Upper lobe of left lung (tissue), 6 donors: ENCODE results near the gene TBXT. TPM values are rescaled to one million over a fixed set of nuclear protein-coding genes. Genes with fewer than 3 reads are reported as not detected.
"Not testable (repeated sequence)": the region's sequence is repeated elsewhere in the genome, so short reads cannot be mapped to it uniquely, and the experiment has no call there.

Source experiments
- ATAC-seq, 2 donors: fragments of 200-7000 bp; cut with Tn5 transposase; one replicate each; pipeline ENCODE4 v1.9.1; 2022; ENCODE audit warnings: mild to moderate bottlenecking in 2 of 2, moderate library complexity in 2 of 2; ENCODE audit not compliant: low FRiP score in 2 of 2
- DNase-seq, 2 donors: peaks; one replicate each; pipeline ENCODE4 v3.0.0-alpha.2; 2019 to 2020
- H3K27ac ChIP-seq, 4 donors: fragments of 200-600 bp; sonication (generic); one replicate each; pipeline ENCODE4 v1.5.1; 2016 to 2019
- H3K27me3 ChIP-seq, 4 donors: fragments of 200-600 bp; sonication (generic); one replicate each; pipeline ENCODE4 v1.5.1; 2017 to 2019
- H3K36me3 ChIP-seq, 4 donors: fragments of 200-600 bp; sonication (generic); one replicate each; pipeline ENCODE4 v1.5.1; 2016 to 2019
- H3K4me1 ChIP-seq, 4 donors: fragments of 200-600 bp; sonication (generic); one replicate each; pipeline ENCODE4 v1.5.1; 2018 to 2019
- H3K4me3 ChIP-seq, 4 donors: fragments of 200-600 bp; sonication (generic); one replicate each; pipeline ENCODE4 v1.5.1; 2017 to 2019; ENCODE audit warnings: mild to moderate bottlenecking in 2 of 4, moderate library complexity in 1 of 4
- H3K9me3 ChIP-seq, 4 donors: fragments of 200-600 bp; sonication (generic); one replicate each; pipeline ENCODE4 v1.5.1; 2018 to 2019
- CTCF ChIP-seq, 6 experiments: fragments of 450-650 bp in 4 of 6; fragments of 200-600 bp in 2 of 6; sonication (generic) in 2 of 6; IDR thresholded peaks; one replicate each; pipeline ENCODE4 v1.5.1; 2016 to 2019; ENCODE audit warnings: antibody characterized with exemption in 6 of 6
- EP300 ChIP-seq, 4 donors: sonication (generic); formaldehyde crosslinking; IDR thresholded peaks; one replicate each; pipeline ENCODE4 v1.5.1; 2017; ENCODE audit warnings: antibody characterized with exemption in 4 of 4, control low read depth in 2 of 4
- POLR2A ChIP-seq, 4 donors: fragments of 450-650 bp; IDR thresholded peaks; one replicate each; pipeline ENCODE4 v1.5.1; 2016 to 2017; ENCODE audit warnings: antibody characterized with exemption in 4 of 4, mild to moderate bottlenecking in 2 of 4
- POLR2AphosphoS5 ChIP-seq, 2 donors: sonication (generic); formaldehyde crosslinking; IDR thresholded peaks; one replicate each; pipeline ENCODE4 v1.5.1; 2017; ENCODE audit warnings: antibody characterized with exemption in 2 of 2
- WGBS, 2 donors: methylation state at CpG; one replicate each; pipeline ENCODE4 v1.1.5; 2017 to 2018; 5-methylcytosine and 5-hydroxymethylcytosine counted together
- total RNA-seq, 6 donors: library from RNA; depleted of rRNA in 4 of 6; stranded (reverse); fragments of >200 nt in 4 of 6; gene quantifications; one replicate each; pipeline versions ENCODE4 v1.1.0 to v1.2.1, GENCODE V29; 2016 to 2021
- donor health status: DM: no; HTN: no; CAD: no; lungs with moderate emphysema.
- donor health status: DM: no; HTN: yes; CAD: no; lungs with severe emphysema.

TBXT gene
- total RNA-seq, 6 donors from 2014 or later: 0.13 TPM; not detected in 5

GRCh38 chr6:166152660-166153059 is 15.0 kb downstream of the TBXT start:
- no peaks in the 10 kb centered on the region for H3K36me3 ChIP-seq
- no peak for ATAC-seq
- TF ChIP-seq CTCF (IDR thresholded peaks at IDR 0.05): no peak
- TF ChIP-seq POLR2A (IDR thresholded peaks at IDR 0.05): no peak
- no peak for TF ChIP-seq POLR2AphosphoS5 (IDR thresholded peaks at IDR 0.05)
- TF ChIP-seq EP300 (IDR thresholded peaks at IDR 0.05): no peak
- no peak overlapping the region for H3K27ac ChIP-seq
- H3K9me3 ChIP-seq: peaks cover 0 to 14% (median 12%) of the 10 kb centered on the region in 4 donors
- no peaks in the 10 kb centered on the region for H3K27me3 ChIP-seq
- no peak overlapping the region for H3K4me3 ChIP-seq
- H3K4me1 ChIP-seq: no peaks in the 10 kb centered on the region
- DNase-seq: no peak
- WGBS, 2 donors: 77 to 83% methylated on average over 3 of the region's 3 CpGs

GRCh38 chr6:166151798-166152197 is 15.9 kb downstream of the TBXT start:
- H3K4me1 ChIP-seq: no peaks in the 10 kb centered on the region
- no peak for ATAC-seq
- WGBS, 2 donors: 63 to 76% methylated on average over 1 of the region's 1 CpG

GRCh38 chr6:166145751-166146150 is 21.9 kb downstream of the TBXT start:
- no peak overlapping the region for H3K27ac ChIP-seq
- TF ChIP-seq EP300 (IDR thresholded peaks at IDR 0.05) (no peak), POLR2A (IDR thresholded peaks at IDR 0.05) (no peak), POLR2AphosphoS5 (IDR thresholded peaks at IDR 0.05) (no peak), CTCF (IDR thresholded peaks at IDR 0.05) (no peak)
- no peak overlapping the region for H3K4me3 ChIP-seq
- ATAC-seq (no peak), DNase-seq (no peak)
- peaks cover 0 to 10% (median 7%) of the 10 kb centered on the region in 4 donors for H3K9me3 ChIP-seq
- WGBS, 2 donors: 85 to 91% methylated on average over 5 of the region's 5 CpGs
- H3K27me3 ChIP-seq: no peaks in the 10 kb centered on the region
- H3K4me1 ChIP-seq: no peaks in the 10 kb centered on the region
- H3K36me3 ChIP-seq: no peaks in the 10 kb centered on the region

More at GRCh38 chr6:166151798-166152197, 15.9 kb downstream of the TBXT start:
- TF ChIP-seq EP300 (IDR thresholded peaks at IDR 0.05) (no peak), POLR2AphosphoS5 (IDR thresholded peaks at IDR 0.05) (no peak), POLR2A (IDR thresholded peaks at IDR 0.05) (no peak)
- H3K27ac ChIP-seq: no peak overlapping the region
- H3K9me3 ChIP-seq: peaks cover 0 to 14% (median 12%) of the 10 kb centered on the region in 4 donors
- no peak overlapping the region for H3K4me3 ChIP-seq
- DNase-seq: no peak
- no peaks in the 10 kb centered on the region for H3K27me3 ChIP-seq
- no peaks in the 10 kb centered on the region for H3K36me3 ChIP-seq

- no peak for ATAC-seq
- no peak for TF ChIP-seq POLR2A (IDR thresholded peaks at IDR 0.05)
- no peak for TF ChIP-seq EP300 (IDR thresholded peaks at IDR 0.05)
- no peak for TF ChIP-seq CTCF (IDR thresholded peaks at IDR 0.05)
- no peak for TF ChIP-seq POLR2AphosphoS5 (IDR thresholded peaks at IDR 0.05)
- no peak for DNase-seq
- no peaks in the 10 kb centered on the region for H3K36me3 ChIP-seq
- no peak overlapping the region for H3K27ac ChIP-seq
- H3K27me3 ChIP-seq: no peaks in the 10 kb centered on the region
- H3K9me3 ChIP-seq: no peaks in the 10 kb centered on the region
- no peak overlapping the region for H3K4me3 ChIP-seq
- no peaks in the 10 kb centered on the region for H3K4me1 ChIP-seq
- 38 to 39% methylated on average over 2 of the region's 2 CpGs for WGBS, 2 donors
Observed at GRCh38 chr6:166143011-166143410, 24.6 kb downstream of the TBXT start.

GRCh38 chr6:166127624-166128472 is 39.8 kb downstream of the TBXT start:
- no peak for TF ChIP-seq CTCF (IDR thresholded peaks at IDR 0.05)
- 55 to 78% methylated on average over 13 of the region's 13 CpGs for WGBS, 2 donors

GRCh38 chr6:166123115-166123514 is 44.5 kb downstream of the TBXT start:
- 73 to 79% methylated on average over 9 of the region's 9 CpGs for WGBS, 2 donors
- not testable (repeated sequence) for ATAC-seq

More at GRCh38 chr6:166127624-166128472, 39.8 kb downstream of the TBXT start:
- no peaks in the 10 kb centered on the region for H3K9me3 ChIP-seq
- H3K36me3 ChIP-seq: no peaks in the 10 kb centered on the region
- DNase-seq: peak in 1 of 2 donors; percentile 20
- H3K27me3 ChIP-seq: no peaks in the 10 kb centered on the region
- H3K27ac ChIP-seq: no peak overlapping the region
- H3K4me3 ChIP-seq: no peak overlapping the region
- no peaks in the 10 kb centered on the region for H3K4me1 ChIP-seq
- no peak for ATAC-seq

More at GRCh38 chr6:166123115-166123514, 44.5 kb downstream of the TBXT start:
- H3K4me1 ChIP-seq, H3K27me3 ChIP-seq, H3K36me3 ChIP-seq, H3K9me3 ChIP-seq, DNase-seq, H3K4me3 ChIP-seq, H3K27ac ChIP-seq: not testable (repeated sequence)
